Measurements from ENCODE around the gene HM13.
"Not testable (repeated sequence)": the region's sequence is repeated elsewhere in the genome, so short reads cannot be mapped to it uniquely, and the experiment has no call there.

The HM13 gene

GRCh38 chr20:31508517-31509244 is 5.6 kb upstream of the HM13 start:
- Histone ChIP-seq H3K27me3 (replicated peaks; ENCODE audit: control insufficient read depth, insufficient read depth, low read length) (no peaks in the 10 kb centered on the region), H3K9me3 (ENCODE audit: control insufficient read depth, low read length) (peaks cover 6% of the 10 kb centered on the region), H3K36me3 (ENCODE audit: control insufficient read depth, insufficient read depth, low read length, severe bottlenecking) (no peaks in the 10 kb centered on the region), H3K4me1 (ENCODE audit: control insufficient read depth, insufficient read depth, low read length) (no peaks in the 10 kb centered on the region), H3K9ac (ENCODE audit: low read length) (no peak overlapping the region), H3K4me3 (ENCODE audit: low read length) (no peak overlapping the region)
- no peak for DNase-seq (ENCODE audit: low read depth)

GRCh38 chr20:31515072-31515774 is 981 bp downstream of the HM13 start:
- no peak for DNase-seq (ENCODE audit: low read depth)
- Histone ChIP-seq H3K9me3 (ENCODE audit: control insufficient read depth, low read length) (no peaks in the 10 kb centered on the region), H3K36me3 (ENCODE audit: control insufficient read depth, insufficient read depth, low read length, severe bottlenecking) (peaks cover 12% of the 10 kb centered on the region), H3K4me1 (ENCODE audit: control insufficient read depth, insufficient read depth, low read length) (peaks cover 23% of the 10 kb centered on the region), H3K9ac (ENCODE audit: low read length) (peak overlapping the region; percentile 98), H3K27me3 (replicated peaks; ENCODE audit: control insufficient read depth, insufficient read depth, low read length) (no peaks in the 10 kb centered on the region), H3K4me3 (ENCODE audit: low read length) (peak overlapping the region; percentile 100)

DNA sequence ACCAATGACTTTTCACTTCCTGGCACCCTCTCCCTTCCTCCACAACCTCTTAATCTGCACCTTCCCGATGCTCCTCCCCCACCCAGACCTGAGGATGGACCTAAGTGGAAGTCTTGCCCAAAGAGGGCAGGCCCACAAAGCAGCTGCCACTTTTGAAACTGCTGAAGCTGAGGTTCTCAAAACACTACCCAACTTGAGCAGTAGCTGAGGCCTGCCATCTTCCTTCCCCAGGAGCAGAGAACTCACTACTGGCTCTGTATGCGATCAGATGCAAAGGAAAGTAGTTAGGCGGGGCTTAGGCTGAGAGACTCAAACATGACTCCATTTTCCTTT is 1.5 kb downstream of the HM13 start:
- peak overlapping the region; percentile 100 for H3K4me3 ChIP-seq (ENCODE audit: low read length)

DNA sequence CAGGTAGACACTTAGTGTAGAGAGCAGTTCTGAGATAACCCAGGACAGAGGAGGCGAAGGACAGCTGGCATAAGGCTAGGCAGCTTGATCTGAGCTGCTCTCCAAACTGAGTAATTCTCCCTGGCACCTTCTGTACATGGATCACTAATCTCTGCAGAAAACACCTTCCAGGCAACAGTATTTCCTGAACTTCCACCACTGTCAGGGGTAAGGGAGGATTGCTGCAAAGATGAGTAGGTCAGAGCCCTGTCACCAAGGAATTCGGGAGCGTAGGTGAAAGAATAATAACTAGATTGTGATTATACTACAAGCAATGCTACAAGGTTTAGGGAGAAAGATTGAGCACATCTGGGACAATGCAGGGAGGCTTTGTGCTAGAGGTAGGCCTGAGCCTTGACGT is 1.9 kb downstream of the HM13 start:
- no peaks in the 10 kb centered on the region for H3K27me3 ChIP-seq (replicated peaks; ENCODE audit: control insufficient read depth, insufficient read depth, low read length)
- H3K4me3 ChIP-seq (ENCODE audit: low read length): peak overlapping the region; percentile 100
- peaks cover 24% of the 10 kb centered on the region for H3K4me1 ChIP-seq (ENCODE audit: control insufficient read depth, insufficient read depth, low read length)
- DNase-seq (ENCODE audit: low read depth): no peak
- no peaks in the 10 kb centered on the region for H3K9me3 ChIP-seq (ENCODE audit: control insufficient read depth, low read length)
- peak overlapping the region; percentile 98 for H3K9ac ChIP-seq (ENCODE audit: low read length)
- peaks cover 12% of the 10 kb centered on the region for H3K36me3 ChIP-seq (ENCODE audit: control insufficient read depth, insufficient read depth, low read length, severe bottlenecking)

More for the DNA sequence above, 1.5 kb downstream of the HM13 start:
- H3K9me3 ChIP-seq (ENCODE audit: control insufficient read depth, low read length): no peaks in the 10 kb centered on the region
- no peaks in the 10 kb centered on the region for H3K27me3 ChIP-seq (replicated peaks; ENCODE audit: control insufficient read depth, insufficient read depth, low read length)
- peaks cover 12% of the 10 kb centered on the region for H3K36me3 ChIP-seq (ENCODE audit: control insufficient read depth, insufficient read depth, low read length, severe bottlenecking)
- peak overlapping the region; percentile 98 for H3K9ac ChIP-seq (ENCODE audit: low read length)
- DNase-seq (ENCODE audit: low read depth): no peak
- peaks cover 23% of the 10 kb centered on the region for H3K4me1 ChIP-seq (ENCODE audit: control insufficient read depth, insufficient read depth, low read length)

DNA sequence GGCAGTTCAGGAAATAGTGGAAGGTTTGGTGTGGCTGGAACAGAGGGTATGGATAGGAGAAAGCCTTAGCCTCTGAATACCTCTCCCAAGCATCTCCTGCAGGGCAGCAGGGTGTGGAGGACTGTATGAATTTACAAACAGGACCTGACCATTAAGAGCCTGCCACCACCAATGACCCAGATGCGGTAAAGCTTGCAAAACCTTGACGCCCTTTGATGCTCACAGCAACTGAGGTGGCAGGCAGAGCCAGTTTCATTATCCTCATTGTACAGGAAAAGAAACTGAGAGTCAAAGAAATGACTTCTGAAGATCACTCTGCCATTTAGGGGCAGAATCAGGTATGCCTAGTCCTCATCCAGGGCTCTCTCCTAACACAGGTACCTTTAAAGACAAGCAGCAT is 2.4 kb downstream of the HM13 start:
- peaks cover 27% of the 10 kb centered on the region for H3K4me1 ChIP-seq (ENCODE audit: control insufficient read depth, insufficient read depth, low read length)
- H3K9ac ChIP-seq (ENCODE audit: low read length): peak overlapping the region; percentile 98
- H3K36me3 ChIP-seq (ENCODE audit: control insufficient read depth, insufficient read depth, low read length, severe bottlenecking): peaks cover 12% of the 10 kb centered on the region
- H3K27me3 ChIP-seq (replicated peaks; ENCODE audit: control insufficient read depth, insufficient read depth, low read length): no peaks in the 10 kb centered on the region
- no peak for DNase-seq (ENCODE audit: low read depth)
- H3K9me3 ChIP-seq (ENCODE audit: control insufficient read depth, low read length): no peaks in the 10 kb centered on the region
- peak overlapping the region; percentile 100 for H3K4me3 ChIP-seq (ENCODE audit: low read length)

GRCh38 chr20:31517373-31517772 is 3.1 kb downstream of the HM13 start:
- Histone ChIP-seq H3K4me3 (ENCODE audit: low read length) (peak overlapping the region; percentile 100), H3K36me3 (ENCODE audit: control insufficient read depth, insufficient read depth, low read length, severe bottlenecking) (peaks cover 16% of the 10 kb centered on the region), H3K27me3 (replicated peaks; ENCODE audit: control insufficient read depth, insufficient read depth, low read length) (no peaks in the 10 kb centered on the region), H3K9me3 (ENCODE audit: control insufficient read depth, low read length) (no peaks in the 10 kb centered on the region), H3K9ac (ENCODE audit: low read length) (peak overlapping the region; percentile 98), H3K4me1 (ENCODE audit: control insufficient read depth, insufficient read depth, low read length) (peaks cover 33% of the 10 kb centered on the region)
- DNase-seq (ENCODE audit: low read depth): peak; percentile 83

DNA sequence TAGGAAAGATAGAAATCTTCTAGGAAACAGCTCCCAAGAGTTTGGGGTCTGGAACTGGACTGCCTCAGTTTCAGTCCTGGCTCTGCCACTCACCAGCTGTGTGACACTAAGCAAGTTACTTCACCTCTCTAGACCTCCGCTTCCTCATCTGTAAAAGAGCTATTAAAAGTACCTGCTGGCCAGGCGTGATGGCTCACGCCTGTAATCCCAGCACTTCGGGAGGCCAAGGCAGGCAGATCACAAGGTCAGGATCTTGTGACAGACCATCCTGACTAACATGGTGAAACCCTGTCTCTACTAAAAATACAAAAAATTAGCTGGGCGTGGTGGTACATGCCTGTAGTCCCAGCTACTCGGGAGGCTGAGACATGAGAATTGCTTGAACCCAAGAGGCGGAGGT is 7.0 kb downstream of the HM13 start:
- DNase-seq (ENCODE audit: low read depth); H3K4me3 ChIP-seq (ENCODE audit: low read length); H3K27me3 ChIP-seq (replicated peaks; ENCODE audit: control insufficient read depth, insufficient read depth, low read length); H3K9me3 ChIP-seq (ENCODE audit: control insufficient read depth, low read length); H3K9ac ChIP-seq (ENCODE audit: low read length): not testable (repeated sequence)
- peaks cover 16% of the 10 kb centered on the region for H3K36me3 ChIP-seq (ENCODE audit: control insufficient read depth, insufficient read depth, low read length, severe bottlenecking)
- peaks cover 29% of the 10 kb centered on the region for H3K4me1 ChIP-seq (ENCODE audit: control insufficient read depth, insufficient read depth, low read length)

DNA sequence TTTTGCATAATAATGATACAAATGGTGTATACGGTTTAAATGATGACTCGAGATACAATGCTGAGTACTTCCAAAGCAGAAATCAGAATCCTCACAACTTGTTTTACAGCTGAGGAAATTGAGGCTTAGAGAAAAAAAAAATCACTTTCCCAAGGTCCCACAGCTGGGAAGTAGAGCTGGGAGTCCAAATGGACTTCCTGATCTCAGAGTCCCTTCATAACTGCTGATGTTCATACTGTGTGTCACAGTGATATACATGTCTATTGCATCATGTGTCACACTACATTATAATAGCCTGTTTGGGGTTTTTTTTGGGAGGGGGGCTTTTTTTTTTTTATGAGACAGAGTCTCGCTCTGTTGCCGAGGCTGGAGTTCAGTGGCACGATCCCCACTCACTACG is 8.5 kb downstream of the HM13 start:
- Histone ChIP-seq H3K4me1 (ENCODE audit: control insufficient read depth, insufficient read depth, low read length) (peaks cover 19% of the 10 kb centered on the region), H3K36me3 (ENCODE audit: control insufficient read depth, insufficient read depth, low read length, severe bottlenecking) (peaks cover 27% of the 10 kb centered on the region), H3K9me3 (ENCODE audit: control insufficient read depth, low read length) (no peaks in the 10 kb centered on the region), H3K4me3 (ENCODE audit: low read length) (no peak overlapping the region), H3K27me3 (replicated peaks; ENCODE audit: control insufficient read depth, insufficient read depth, low read length) (no peaks in the 10 kb centered on the region), H3K9ac (ENCODE audit: low read length) (peak overlapping the region; percentile 0)
- DNase-seq (ENCODE audit: low read depth): no peak

DNA sequence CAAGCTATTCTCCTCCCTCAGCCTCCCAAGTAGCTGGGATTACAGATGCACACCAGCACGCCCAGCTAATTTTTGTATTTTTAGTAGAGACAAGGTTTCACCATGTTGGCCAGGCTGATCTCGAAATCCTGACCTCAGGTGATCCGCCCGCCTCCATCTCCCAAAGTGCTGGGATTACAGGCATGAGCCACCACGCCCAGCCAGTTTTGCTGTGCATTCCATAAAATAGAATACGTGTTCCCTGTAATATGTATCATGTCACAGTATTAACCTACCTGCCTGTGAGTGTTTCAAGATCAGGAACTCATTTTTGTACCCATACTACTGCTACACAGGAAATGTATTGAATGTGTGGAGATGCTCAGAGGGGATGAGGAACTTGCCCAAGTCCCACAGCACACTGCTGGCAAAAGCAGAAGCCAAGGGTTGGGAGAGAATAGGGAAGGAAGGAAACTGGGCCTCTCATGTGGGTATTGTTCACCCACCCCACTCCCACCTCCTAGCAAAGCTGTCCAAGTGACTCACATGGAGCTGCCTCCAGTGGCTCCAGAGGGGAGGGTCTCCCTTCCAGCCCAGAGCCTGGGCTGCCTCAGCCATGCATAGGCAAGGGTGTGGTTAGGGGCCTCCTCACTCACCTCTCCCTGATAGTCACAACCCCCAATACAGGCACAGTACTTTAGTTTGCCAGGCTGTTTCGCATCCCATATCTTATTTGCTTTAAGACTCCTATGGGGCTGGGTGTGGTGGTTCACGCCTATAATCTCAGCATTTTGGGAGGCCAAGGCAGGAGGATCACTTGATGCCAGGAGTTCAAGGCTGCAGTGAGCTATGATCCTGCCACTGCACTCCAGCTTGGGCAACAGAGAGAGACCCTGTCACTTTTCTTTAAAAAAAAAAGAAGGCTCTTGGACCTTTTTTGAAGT is 9.4 kb downstream of the HM13 start:
- no peak for DNase-seq (ENCODE audit: low read depth)
- Histone ChIP-seq H3K4me3 (ENCODE audit: low read length) (no peak overlapping the region), H3K4me1 (ENCODE audit: control insufficient read depth, insufficient read depth, low read length) (peaks cover 19% of the 10 kb centered on the region), H3K27me3 (replicated peaks; ENCODE audit: control insufficient read depth, insufficient read depth, low read length) (no peaks in the 10 kb centered on the region), H3K9me3 (ENCODE audit: control insufficient read depth, low read length) (no peaks in the 10 kb centered on the region), H3K9ac (ENCODE audit: low read length) (no peak overlapping the region), H3K36me3 (ENCODE audit: control insufficient read depth, insufficient read depth, low read length, severe bottlenecking) (peaks cover 35% of the 10 kb centered on the region)

- Histone ChIP-seq H3K4me1 (ENCODE audit: control insufficient read depth, insufficient read depth, low read length) (peaks cover 9% of the 10 kb centered on the region), H3K27me3 (replicated peaks; ENCODE audit: control insufficient read depth, insufficient read depth, low read length) (no peaks in the 10 kb centered on the region), H3K36me3 (ENCODE audit: control insufficient read depth, insufficient read depth, low read length, severe bottlenecking) (peaks cover 56% of the 10 kb centered on the region), H3K4me3 (ENCODE audit: low read length) (no peak overlapping the region), H3K9me3 (ENCODE audit: control insufficient read depth, low read length) (no peaks in the 10 kb centered on the region), H3K9ac (ENCODE audit: low read length) (no peak overlapping the region)
- no peak for DNase-seq (ENCODE audit: low read depth)
These were observed 13.0 kb downstream of the HM13 start for GRCh38 chr20:31527266-31527665.

GRCh38 chr20:31535298-31535697 is 21.1 kb downstream of the HM13 start:
- H3K4me1 ChIP-seq (ENCODE audit: control insufficient read depth, insufficient read depth, low read length): peaks cover 19% of the 10 kb centered on the region
- H3K36me3 ChIP-seq (ENCODE audit: control insufficient read depth, insufficient read depth, low read length, severe bottlenecking): peaks cover 91% of the 10 kb centered on the region
- no peaks in the 10 kb centered on the region for H3K27me3 ChIP-seq (replicated peaks; ENCODE audit: control insufficient read depth, insufficient read depth, low read length)
- no peak for DNase-seq (ENCODE audit: low read depth)
- H3K9ac ChIP-seq (ENCODE audit: low read length): no peak overlapping the region
- H3K4me3 ChIP-seq (ENCODE audit: low read length): no peak overlapping the region
- no peaks in the 10 kb centered on the region for H3K9me3 ChIP-seq (ENCODE audit: control insufficient read depth, low read length)

Measured in adipocyte (in vitro differentiated cells).